Eye (tissue), 1 donor: ENCODE results near the gene NEK1.
A peak's percentile ranks its signal among the peaks of the same experiment; 100 is the strongest.

ENCODE experiments used
- DNase-seq: peaks from one replicate; pipeline ENCODE4 v3.0.0-alpha.2; 2015

NEK1 gene

GRCh38 chr4:169611991-169612870 is at the start of gene NEK1:
TSS of gene NEK1 (minus strand) at chr4:169612583. CDS start at chr4:169602630, 9,953 bp downstream.
- peak; percentile 96 for DNase-seq

- DNase-seq, result no peak
Measured at GRCh38 chr4:169661761-169662160, 49.4 kb upstream of the NEK1 start.

- peak; percentile 44 for DNase-seq
Measured at GRCh38 chr4:169660929-169661328, 48.5 kb upstream of the NEK1 start.

- DNase-seq, result peak; percentile 97
Measured at GRCh38 chr4:169659716-169660670, 47.6 kb upstream of the NEK1 start.

GRCh38 chr4:169658975-169659715 is 46.8 kb upstream of the NEK1 start:
- no peak for DNase-seq

- no peak for DNase-seq
Measured at GRCh38 chr4:169658196-169658595, 45.8 kb upstream of the NEK1 start.

GRCh38 chr4:169657470-169658107 is 45.2 kb upstream of the NEK1 start:
- DNase-seq, result no peak

- DNase-seq, result no peak
Measured at GRCh38 chr4:169655401-169655800, 43.0 kb upstream of the NEK1 start.

GRCh38 chr4:169652535-169652934 is 40.2 kb upstream of the NEK1 start:
- DNase-seq, result no peak

GRCh38 chr4:169650227-169650936 is 38.0 kb upstream of the NEK1 start:
- DNase-seq, result no peak

- no peak for DNase-seq
Measured at GRCh38 chr4:169649545-169650226, 37.3 kb upstream of the NEK1 start.

GRCh38 chr4:169645627-169646026 is 33.2 kb upstream of the NEK1 start:
- DNase-seq, result no peak

- DNase-seq, result no peak
Measured at GRCh38 chr4:169644802-169645201, 32.4 kb upstream of the NEK1 start.

GRCh38 chr4:169640261-169640870 is 28.0 kb upstream of the NEK1 start:
- no peak for DNase-seq

- peak; percentile 48 for DNase-seq
Measured at GRCh38 chr4:169634975-169635374, 22.6 kb upstream of the NEK1 start.

- no peak for DNase-seq
Measured at GRCh38 chr4:169632896-169633295, 20.5 kb upstream of the NEK1 start.

- no peak for DNase-seq
Measured at GRCh38 chr4:169630069-169630468, 17.7 kb upstream of the NEK1 start.

GRCh38 chr4:169628579-169628978 is 16.2 kb upstream of the NEK1 start:
- no peak for DNase-seq

GRCh38 chr4:169627307-169627706 is 14.9 kb upstream of the NEK1 start:
- no peak for DNase-seq
